Ishikawa (cell line): ENCODE data around the gene DPPA4.

Source experiments
- CEBPB ChIP-seq: IDR thresholded peaks from 2 replicates; pipeline ENCODE4 v1.6.1; 2012
- CREB1 ChIP-seq: IDR thresholded peaks from 2 replicates; pipeline ENCODE4 v1.6.1; 2012; ENCODE audit warnings: low read depth
- EGR1 ChIP-seq: IDR thresholded peaks from 2 replicates; pipeline ENCODE4 v1.6.1; 2012
- EP300 ChIP-seq: IDR thresholded peaks from 2 replicates; pipeline ENCODE4 v1.6.1; 2012; ENCODE audit warnings: borderline replicate concordance
- FOXM1 ChIP-seq: IDR thresholded peaks from 2 replicates; pipeline ENCODE4 v1.6.1; 2012; ENCODE audit warnings: low read depth, borderline replicate concordance
- NFIC ChIP-seq: IDR thresholded peaks from 2 replicates; pipeline ENCODE4 v1.6.1; 2012
- RAD21 ChIP-seq: IDR thresholded peaks from 2 replicates; pipeline ENCODE4 v1.6.1; 2012; ENCODE audit warnings: low read depth
- TAF1 ChIP-seq: IDR thresholded peaks from 2 replicates; pipeline ENCODE4 v1.6.1; 2012; ENCODE audit warnings: low read depth, mild to moderate bottlenecking
- TCF12 ChIP-seq: IDR thresholded peaks from 2 replicates; pipeline ENCODE4 v1.6.1; 2012; ENCODE audit warnings: low read depth
- TEAD4 ChIP-seq: IDR thresholded peaks from 2 replicates; pipeline ENCODE4 v1.6.1; 2012
- YY1 ChIP-seq: IDR thresholded peaks from 2 replicates; pipeline ENCODE4 v1.6.1; 2012; ENCODE audit warnings: low read depth
- ZBTB7A ChIP-seq: IDR thresholded peaks from 2 replicates; pipeline ENCODE4 v1.6.1; 2012; ENCODE audit warnings: low read depth
- TF ChIP-seq, protein P1 (sequence below): IDR thresholded peaks from 2 replicates; pipeline ENCODE4 v1.6.1; 2012; ENCODE audit warnings: low read depth, mild to moderate bottlenecking
- TF ChIP-seq, protein P2 (sequence below): IDR thresholded peaks from 2 replicates; pipeline ENCODE4 v1.6.1; 2012
- TF ChIP-seq, protein P3 (sequence below): IDR thresholded peaks from 2 replicates; pipeline ENCODE4 v1.6.1; 2012

DPPA4 gene

GRCh38 chr3:109337393-109337792 is at the start of gene DPPA4:
Gene DPPA4 (minus strand): TSS chr3:109337546. CDS start chr3:109337517, 29 bp downstream.
- no peak for TF ChIP-seq EP300
- TF ChIP-seq, protein P1, sequence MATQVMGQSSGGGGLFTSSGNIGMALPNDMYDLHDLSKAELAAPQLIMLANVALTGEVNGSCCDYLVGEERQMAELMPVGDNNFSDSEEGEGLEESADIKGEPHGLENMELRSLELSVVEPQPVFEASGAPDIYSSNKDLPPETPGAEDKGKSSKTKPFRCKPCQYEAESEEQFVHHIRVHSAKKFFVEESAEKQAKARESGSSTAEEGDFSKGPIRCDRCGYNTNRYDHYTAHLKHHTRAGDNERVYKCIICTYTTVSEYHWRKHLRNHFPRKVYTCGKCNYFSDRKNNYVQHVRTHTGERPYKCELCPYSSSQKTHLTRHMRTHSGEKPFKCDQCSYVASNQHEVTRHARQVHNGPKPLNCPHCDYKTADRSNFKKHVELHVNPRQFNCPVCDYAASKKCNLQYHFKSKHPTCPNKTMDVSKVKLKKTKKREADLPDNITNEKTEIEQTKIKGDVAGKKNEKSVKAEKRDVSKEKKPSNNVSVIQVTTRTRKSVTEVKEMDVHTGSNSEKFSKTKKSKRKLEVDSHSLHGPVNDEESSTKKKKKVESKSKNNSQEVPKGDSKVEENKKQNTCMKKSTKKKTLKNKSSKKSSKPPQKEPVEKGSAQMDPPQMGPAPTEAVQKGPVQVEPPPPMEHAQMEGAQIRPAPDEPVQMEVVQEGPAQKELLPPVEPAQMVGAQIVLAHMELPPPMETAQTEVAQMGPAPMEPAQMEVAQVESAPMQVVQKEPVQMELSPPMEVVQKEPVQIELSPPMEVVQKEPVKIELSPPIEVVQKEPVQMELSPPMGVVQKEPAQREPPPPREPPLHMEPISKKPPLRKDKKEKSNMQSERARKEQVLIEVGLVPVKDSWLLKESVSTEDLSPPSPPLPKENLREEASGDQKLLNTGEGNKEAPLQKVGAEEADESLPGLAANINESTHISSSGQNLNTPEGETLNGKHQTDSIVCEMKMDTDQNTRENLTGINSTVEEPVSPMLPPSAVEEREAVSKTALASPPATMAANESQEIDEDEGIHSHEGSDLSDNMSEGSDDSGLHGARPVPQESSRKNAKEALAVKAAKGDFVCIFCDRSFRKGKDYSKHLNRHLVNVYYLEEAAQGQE, result no peak
- no peak for TF ChIP-seq YY1
- TF ChIP-seq EGR1, result no peak
- TF ChIP-seq, protein P2, sequence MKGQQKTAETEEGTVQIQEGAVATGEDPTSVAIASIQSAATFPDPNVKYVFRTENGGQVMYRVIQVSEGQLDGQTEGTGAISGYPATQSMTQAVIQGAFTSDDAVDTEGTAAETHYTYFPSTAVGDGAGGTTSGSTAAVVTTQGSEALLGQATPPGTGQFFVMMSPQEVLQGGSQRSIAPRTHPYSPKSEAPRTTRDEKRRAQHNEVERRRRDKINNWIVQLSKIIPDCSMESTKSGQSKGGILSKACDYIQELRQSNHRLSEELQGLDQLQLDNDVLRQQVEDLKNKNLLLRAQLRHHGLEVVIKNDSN, result no peak

DNA sequence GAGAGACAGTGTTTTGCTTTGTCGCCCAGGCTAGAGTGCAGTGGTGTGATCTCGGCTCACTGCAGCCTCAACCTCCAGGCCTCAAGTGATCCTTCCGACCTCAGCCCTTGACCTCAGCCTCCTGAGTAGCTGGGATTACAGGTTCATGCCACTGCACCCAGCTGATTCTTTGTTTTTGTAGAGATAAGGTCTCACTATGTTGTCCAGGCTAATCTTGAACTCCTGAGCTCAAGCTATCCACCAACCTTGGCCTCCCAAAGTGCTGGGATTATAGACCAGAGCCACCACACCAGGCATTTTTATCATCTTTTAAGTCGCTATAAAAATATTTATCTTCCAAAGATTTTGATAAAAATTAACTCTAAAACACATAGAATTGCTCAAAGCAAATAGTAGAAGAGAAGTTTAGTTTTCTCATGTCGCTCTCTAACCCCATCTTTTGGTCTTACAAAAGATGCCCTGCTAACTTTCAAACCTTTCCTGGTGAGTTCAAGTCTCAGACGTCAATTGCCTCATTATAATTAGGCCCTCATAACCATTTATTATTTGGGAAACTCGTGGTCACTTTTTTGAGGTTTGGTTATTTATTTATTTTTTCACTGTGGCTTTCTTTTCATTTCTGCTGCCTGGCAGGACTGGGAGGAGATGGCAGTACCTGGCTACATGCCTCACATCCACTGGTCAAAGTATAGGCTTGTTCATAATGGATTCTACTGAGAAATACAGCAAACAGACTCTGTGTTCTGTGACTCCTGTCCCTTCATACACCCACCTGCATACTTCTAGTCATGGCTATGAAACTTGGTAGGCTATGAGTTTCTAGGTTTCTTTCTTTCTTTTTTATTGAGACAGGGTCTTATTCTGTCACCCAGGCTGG is 48.3 kb upstream of the DPPA4 start:
- TF ChIP-seq RAD21, result no peak
- no peak for TF ChIP-seq TCF12
- TF ChIP-seq TAF1, result no peak
- TF ChIP-seq CREB1, result no peak
- TF ChIP-seq NFIC, result no peak
- TF ChIP-seq TEAD4, result no peak
- TF ChIP-seq ZBTB7A, result no peak
- no peak for TF ChIP-seq FOXM1
- TF ChIP-seq YY1, result no peak
- no peak for TF ChIP-seq EGR1

- TF ChIP-seq EP300 (no peak), RAD21 (no peak), TCF12 (no peak), YY1 (no peak), EGR1 (no peak), TAF1 (no peak)
- TF ChIP-seq, protein P2, result no peak
Observed at GRCh38 chr3:109384164-109384563, 46.8 kb upstream of the DPPA4 start.

DNA sequence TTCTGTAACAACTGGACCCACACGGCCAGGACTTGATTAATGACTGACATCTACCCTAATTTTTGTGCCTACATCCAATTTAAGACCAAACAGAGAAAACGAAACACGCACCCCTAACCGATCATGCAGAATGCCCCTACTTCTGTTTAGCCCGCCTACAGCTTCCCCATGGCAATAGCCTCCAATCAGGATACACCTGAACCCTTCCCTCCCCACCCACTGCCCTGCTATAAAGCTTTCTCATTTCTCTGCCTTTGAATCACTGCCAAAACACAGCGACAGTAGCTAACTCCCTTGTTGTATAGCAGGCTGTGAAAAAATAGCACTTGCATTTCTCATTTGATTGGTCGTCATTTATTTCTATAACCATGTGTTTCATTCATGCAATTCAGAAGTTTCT is 45.2 kb upstream of the DPPA4 start:
- TF ChIP-seq FOXM1, result no peak
- TF ChIP-seq ZBTB7A, result no peak
- no peak for TF ChIP-seq CREB1
- no peak for TF ChIP-seq YY1
- TF ChIP-seq NFIC, result no peak

- no peak for TF ChIP-seq RAD21
- TF ChIP-seq ZBTB7A, result no peak
- TF ChIP-seq, protein P3, sequence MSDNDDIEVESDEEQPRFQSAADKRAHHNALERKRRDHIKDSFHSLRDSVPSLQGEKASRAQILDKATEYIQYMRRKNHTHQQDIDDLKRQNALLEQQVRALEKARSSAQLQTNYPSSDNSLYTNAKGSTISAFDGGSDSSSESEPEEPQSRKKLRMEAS, result no peak
- TF ChIP-seq EP300, result no peak
- TF ChIP-seq TCF12, result no peak
- TF ChIP-seq CEBPB, result no peak
- no peak for TF ChIP-seq NFIC
- no peak for TF ChIP-seq TAF1
- TF ChIP-seq, protein P2, result no peak
- TF ChIP-seq, protein P1, result no peak
- no peak for TF ChIP-seq EGR1
- no peak for TF ChIP-seq CREB1
- TF ChIP-seq YY1, result no peak
- no peak for TF ChIP-seq TEAD4
- no peak for TF ChIP-seq FOXM1
Observed at GRCh38 chr3:109375975-109376374, 38.6 kb upstream of the DPPA4 start.

DNA sequence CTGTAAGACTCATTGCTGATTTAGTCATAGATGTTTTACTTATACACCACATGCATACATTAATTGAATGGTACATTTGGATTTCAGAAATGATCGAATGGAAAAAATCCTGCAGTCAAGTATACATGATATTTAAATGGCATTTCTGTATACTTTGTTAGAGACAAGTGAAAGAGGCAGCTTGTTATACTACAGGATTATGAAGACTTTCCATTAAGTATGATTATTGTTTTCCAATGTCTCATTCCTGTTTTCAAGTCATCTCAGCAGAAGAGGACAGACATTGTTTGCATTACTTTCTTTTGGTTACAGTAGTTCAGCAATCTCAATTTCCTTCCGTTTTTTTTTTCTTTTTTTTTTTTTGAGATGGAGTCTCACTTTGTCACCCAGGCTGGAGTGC is 36.6 kb upstream of the DPPA4 start:
- TF ChIP-seq CEBPB, result no peak
- TF ChIP-seq, protein P3, result no peak
- no peak for TF ChIP-seq ZBTB7A
- no peak for TF ChIP-seq TCF12
- no peak for TF ChIP-seq TAF1
- TF ChIP-seq CREB1, result no peak
- TF ChIP-seq EP300, result no peak
- TF ChIP-seq, protein P2, result no peak
- TF ChIP-seq, protein P1, result no peak
- no peak for TF ChIP-seq TEAD4
- TF ChIP-seq EGR1, result no peak
- no peak for TF ChIP-seq YY1
